Natural killer cell (primary cell): Measurements from ENCODE around the gene DEAF1. TPM values are rescaled to one million over a fixed set of nuclear protein-coding genes. Genes with fewer than 3 reads are reported as not detected.

Experiments used
- ATAC-seq, 3 donors: fragments of 150-1000 bp in 2 of 3; fragments of 200-7000 bp in 1 of 3; cut with Tn5 transposase; 1 replicate in 1 of 3; 2 replicates in 2 of 3; pipeline ENCODE4 v1.10.0; 2021; ENCODE audit warnings: mild to moderate bottlenecking in 2 of 3, moderate library complexity in 2 of 3
- DNase-seq, 2 donors: peaks; one replicate each; pipeline versions ENCODE4 v3.0.0 to v3.0.0-alpha.2; 2013 to 2021; ENCODE audit warnings: mixed read lengths in 1 of 2
- H3K27ac ChIP-seq: one replicate; pipeline ENCODE4 v1.5.1; 2013; ENCODE audit warnings: mild to moderate bottlenecking, low read length
- H3K27me3 ChIP-seq: one replicate; pipeline ENCODE4 v1.6.1; 2013; ENCODE audit warnings: low read length; ENCODE audit not compliant: control insufficient read depth, insufficient read depth
- H3K36me3 ChIP-seq: one replicate; pipeline ENCODE4 v1.6.1; 2013; ENCODE audit warnings: low read length; ENCODE audit not compliant: control insufficient read depth, insufficient read depth
- H3K4me1 ChIP-seq: one replicate; pipeline ENCODE4 v1.6.1; 2013; ENCODE audit warnings: low read length; ENCODE audit not compliant: control insufficient read depth, insufficient read depth
- H3K4me3 ChIP-seq: one replicate; pipeline ENCODE4 v1.5.1; 2013; ENCODE audit warnings: low read length
- H3K9me3 ChIP-seq: one replicate; pipeline ENCODE4 v1.6.1; 2013; ENCODE audit warnings: low read length; ENCODE audit not compliant: control insufficient read depth, insufficient read depth
- H3K27ac Mint-ChIP-seq, 2 donors: one replicate each; pipeline ENCODE4 v1.8.0; 2022; ENCODE audit warnings: mild to moderate bottlenecking in 2 of 2, mixed read lengths in 2 of 2, moderate library complexity in 1 of 2
- H3K27me3 Mint-ChIP-seq, 2 donors: one replicate each; pipeline ENCODE4 v1.8.0; 2022; ENCODE audit warnings: low read depth in 2 of 2, mixed read lengths in 2 of 2
- H3K36me3 Mint-ChIP-seq: one replicate; pipeline ENCODE4 v1.8.0; 2022; ENCODE audit warnings: mixed read lengths
- H3K4me1 Mint-ChIP-seq, 2 donors: one replicate each; pipeline ENCODE4 v1.8.0; 2022; ENCODE audit warnings: mixed read lengths in 2 of 2
- H3K4me3 Mint-ChIP-seq: one replicate; pipeline ENCODE4 v1.8.0; 2022; ENCODE audit warnings: mild to moderate bottlenecking, moderate library complexity, mixed read lengths
- H3K9me3 Mint-ChIP-seq, 2 donors: one replicate each; pipeline ENCODE4 v1.8.0; 2022; ENCODE audit warnings: mixed read lengths in 2 of 2
- CTCF ChIP-seq: fragments of 200-600 bp; IDR thresholded peaks from one replicate; pipeline ENCODE4 v1.8.0; 2022; ENCODE audit warnings: antibody characterized with exemption
- WGBS: methylation state at CpG from one replicate; pipeline ENCODE4 v1.1.7; 2013; ENCODE audit warnings: missing lambda C conversion rate; ENCODE audit not compliant: insufficient coverage; 5-methylcytosine and 5-hydroxymethylcytosine counted together
- intact Hi-C: fragments of 100-400 bp; cut with micrococcal nuclease; formaldehyde crosslinking; loops from one replicate; pipeline ENCODE4 v1.14.2; 2022
- total RNA-seq, 4 donors: library from RNA; stranded (reverse); fragments of 120-200 nt in 1 of 4; gene quantifications; one replicate each; pipeline versions ENCODE4 v1.2.3 to v1.2.4, GENCODE V29; 2013 to 2022

The DEAF1 gene
- total RNA-seq, 3 donors from 2014 or later (not counting 1 experiment from before 2014, with no cell fraction given): 25.9 to 26.9 (median 26.8) TPM

- TF ChIP-seq CTCF: no peak
- intact Hi-C loops: loop anchor here (10.0 kb wide), 2 partner anchors 72 to 112 kb away; partner anchors contain the start of gene IRF7
- Mint-ChIP-seq H3K9me3 (no peaks in the 10 kb centered on the region), H3K27me3 (peaks cover 7 to 10% of the 10 kb centered on the region in 2 donors), H3K4me1 (peaks cover 6 to 15% of the 10 kb centered on the region in 2 donors), H3K4me3 (peak overlapping the region; percentile 55), H3K36me3 (no peaks in the 10 kb centered on the region), H3K27ac (peak overlapping the region in 1 of 2 donors; percentile 66)
- Histone ChIP-seq H3K4me1 (peaks cover 46% of the 10 kb centered on the region), H3K4me3 (peak overlapping the region; percentile 18), H3K36me3 (no peaks in the 10 kb centered on the region), H3K27ac (no peak overlapping the region), H3K9me3 (no peaks in the 10 kb centered on the region), H3K27me3 (peaks cover 11% of the 10 kb centered on the region)
- WGBS: 15% methylated on average over 61 of the region's 61 CpGs
- peak; percentile 52 to 60 (median 59) for ATAC-seq
- peak in 1 of 2 donors; percentile 77 for DNase-seq
Measured at GRCh38 chr11:726278-727220, 31.5 kb upstream of the DEAF1 start.

GRCh38 chr11:725624-726202 lies 30.7 kb upstream of the DEAF1 start:
- H3K9me3 Mint-ChIP-seq: no peaks in the 10 kb centered on the region
- peak overlapping the region; percentile 13 for H3K4me3 Mint-ChIP-seq
- H3K4me1 Mint-ChIP-seq: peaks cover 6 to 21% of the 10 kb centered on the region in 2 donors
- H3K36me3 ChIP-seq: no peaks in the 10 kb centered on the region
- no peak for TF ChIP-seq CTCF
- no peak overlapping the region for H3K27ac ChIP-seq
- peaks cover 18% of the 10 kb centered on the region for H3K27me3 ChIP-seq
- H3K27me3 Mint-ChIP-seq: peaks cover 7 to 14% of the 10 kb centered on the region in 2 donors
- intact Hi-C loops: loop anchor here (10.0 kb wide), 2 partner anchors 71 to 111 kb away; partner anchors contain the start of gene IRF7
- 2% methylated on average over 48 of the region's 53 CpGs for WGBS
- ATAC-seq (peak in 1 of 3 donors; percentile 4), DNase-seq (peak in 1 of 2 donors; percentile 36)
- H3K27ac Mint-ChIP-seq: peak overlapping the region in 1 of 2 donors; percentile 42
- H3K4me3 ChIP-seq: no peak overlapping the region
- no peaks in the 10 kb centered on the region for H3K36me3 Mint-ChIP-seq
- peaks cover 54% of the 10 kb centered on the region for H3K4me1 ChIP-seq
- H3K9me3 ChIP-seq: no peaks in the 10 kb centered on the region

GRCh38 chr11:724778-725386 lies 29.9 kb upstream of the DEAF1 start:
- Histone ChIP-seq H3K4me1 (peaks cover 54% of the 10 kb centered on the region), H3K27me3 (peaks cover 20% of the 10 kb centered on the region), H3K9me3 (no peaks in the 10 kb centered on the region), H3K36me3 (no peaks in the 10 kb centered on the region), H3K4me3 (no peak overlapping the region), H3K27ac (no peak overlapping the region)
- Mint-ChIP-seq H3K36me3 (no peaks in the 10 kb centered on the region), H3K4me1 (peaks cover 6 to 21% of the 10 kb centered on the region in 2 donors), H3K27ac (peak overlapping the region in 1 of 2 donors; percentile 42), H3K4me3 (peak overlapping the region; percentile 42), H3K9me3 (no peaks in the 10 kb centered on the region), H3K27me3 (peaks cover 7 to 17% of the 10 kb centered on the region in 2 donors)
- no peak for TF ChIP-seq CTCF
- ATAC-seq: no peak
- intact Hi-C loops: loop anchor here (10.0 kb wide), 2 partner anchors 70 to 110 kb away; partner anchors contain the start of gene IRF7
- WGBS: 83% methylated on average over 12 of the region's 18 CpGs
- peak in 1 of 2 donors; percentile 9 for DNase-seq
